GM21390 (cell line): Measurements from ENCODE around the gene AVL9.
"Not testable (repeated sequence)": the region's sequence is repeated elsewhere in the genome, so short reads cannot be mapped to it uniquely, and the experiment has no call there.

Source experiments
- ATAC-seq: cut with Tn5 transposase; IDR thresholded peaks from one replicate; pipeline ENCODE4 v1.9.1; 2021; ENCODE audit not compliant: unreplicated experiment

Gene AVL9

DNA sequence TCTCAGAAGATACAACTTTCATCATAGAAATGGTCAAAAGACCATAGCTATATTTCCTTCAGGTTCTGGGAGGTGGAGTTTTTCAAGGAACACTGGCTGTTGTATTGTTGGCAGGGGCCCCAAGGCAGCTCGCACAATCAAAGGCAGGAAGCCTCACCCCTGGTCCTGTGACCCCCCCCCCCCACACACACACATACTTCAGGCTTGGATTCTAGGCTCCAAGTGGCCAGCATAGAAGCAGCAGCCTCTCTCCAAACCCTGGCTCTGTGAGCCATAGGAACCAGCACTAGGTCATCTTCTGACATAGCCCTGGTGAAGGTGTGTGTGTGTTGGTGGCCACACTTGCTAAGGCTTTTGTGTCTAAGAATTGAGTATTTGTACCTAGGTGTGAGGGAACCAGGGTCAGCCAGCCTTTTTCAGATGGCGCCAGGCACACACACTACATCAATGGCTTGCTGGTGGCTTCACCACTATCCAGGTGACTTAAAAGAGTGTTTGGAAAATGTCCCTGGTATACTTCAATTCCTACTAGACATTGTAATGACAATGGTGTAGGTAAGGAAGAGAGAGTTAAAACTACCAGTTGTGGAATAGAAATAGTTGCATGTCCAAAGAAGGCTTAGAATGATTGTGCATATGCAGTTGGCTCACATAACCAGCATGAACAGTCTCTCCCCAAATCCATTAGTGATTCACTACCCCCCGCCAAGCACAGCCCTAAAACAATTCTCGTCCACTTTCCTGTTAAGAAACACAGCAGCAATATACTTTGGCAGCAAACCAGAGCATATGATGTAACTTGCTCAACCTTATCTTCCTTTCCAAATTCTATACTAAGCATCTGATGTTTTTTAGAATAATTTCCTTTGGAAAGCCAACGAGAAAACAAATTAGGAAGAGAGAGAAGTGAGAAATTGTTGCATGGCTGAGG lies 91.3 kb downstream of the AVL9 start:
- ATAC-seq, result no peak

DNA sequence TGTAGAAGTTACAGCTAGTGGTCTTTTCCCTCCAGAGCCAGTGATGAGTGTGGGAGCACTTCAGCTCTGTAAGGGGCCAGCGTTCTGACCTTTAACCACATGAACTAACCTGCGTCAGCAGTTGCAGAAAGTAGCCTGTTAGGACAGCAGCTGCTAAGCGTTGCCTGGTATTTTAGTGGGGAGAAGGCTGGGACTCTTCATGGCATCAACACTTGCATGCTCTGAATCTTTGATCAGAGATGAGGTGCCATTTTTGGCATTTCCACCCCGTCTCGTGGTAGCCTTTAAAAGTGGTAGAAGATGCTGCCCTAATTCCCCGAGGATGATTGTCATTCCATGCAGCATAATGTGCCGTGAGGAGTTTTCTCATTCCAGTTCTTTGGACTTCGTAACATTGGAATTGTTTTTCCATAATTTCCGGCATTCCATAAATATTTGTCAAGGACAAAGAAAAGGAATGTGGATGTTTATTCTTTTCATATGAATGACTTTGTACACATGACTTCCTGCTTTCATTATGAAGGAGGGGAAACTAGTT lies 92.2 kb downstream of the AVL9 start:
- no peak for ATAC-seq

DNA sequence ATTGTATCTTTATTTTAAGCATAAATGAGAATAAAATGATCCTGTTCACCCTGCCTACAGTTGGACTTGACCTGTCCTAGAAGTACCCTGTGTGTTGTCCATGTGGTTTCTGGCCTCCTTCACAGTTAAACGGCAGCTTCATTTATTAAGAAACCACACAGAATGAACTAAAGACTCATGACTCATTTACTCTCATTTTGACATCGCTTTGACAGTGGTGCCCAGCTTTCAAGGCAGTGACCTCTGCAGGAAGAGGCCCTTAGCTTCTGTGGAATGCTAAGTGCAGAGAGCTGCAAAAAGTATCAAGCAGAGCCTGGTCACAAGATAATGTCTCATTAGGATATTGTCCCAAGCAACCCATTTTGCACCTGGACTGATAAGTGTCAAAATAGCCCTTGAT lies 93.4 kb downstream of the AVL9 start:
- peak; percentile 65 for ATAC-seq

DNA sequence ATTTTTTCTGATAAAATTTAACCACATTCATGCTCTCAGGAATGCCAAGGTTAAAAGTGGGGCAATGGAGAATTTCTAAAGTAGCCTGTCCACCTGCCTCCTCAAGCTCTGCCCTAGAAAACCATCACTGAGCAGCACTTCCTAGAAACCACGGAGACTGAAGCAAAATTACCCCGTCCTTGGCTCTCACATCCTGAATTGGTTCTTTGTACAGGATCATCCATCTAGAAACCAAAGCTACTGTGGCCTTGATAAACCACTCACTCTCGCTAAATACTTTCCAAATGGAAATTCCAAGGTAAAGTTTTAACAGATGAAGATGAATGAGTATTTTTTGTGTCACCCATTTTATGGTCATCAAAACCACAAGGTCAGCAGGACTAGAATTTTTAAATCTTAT lies 96.6 kb downstream of the AVL9 start:
- ATAC-seq, result no peak

DNA sequence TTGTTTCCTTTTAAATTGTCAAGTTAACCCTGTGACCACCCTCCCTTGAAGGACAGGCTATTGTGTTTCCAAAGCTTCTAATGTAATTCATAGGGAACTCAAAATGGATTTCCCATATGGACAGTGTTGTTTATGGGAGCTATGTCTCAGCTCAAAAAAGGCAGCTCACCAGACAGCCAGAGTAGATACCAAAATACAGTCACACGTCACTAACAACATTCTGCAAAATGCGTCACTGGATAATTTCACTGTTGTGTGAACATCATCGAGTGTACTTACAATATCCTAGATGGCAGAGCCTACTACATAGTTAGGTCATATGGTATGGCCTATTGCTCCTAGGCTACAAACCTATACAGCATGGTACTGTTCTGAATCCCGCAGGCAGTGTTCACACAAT lies 97.4 kb downstream of the AVL9 start:
- ATAC-seq, result no peak

DNA sequence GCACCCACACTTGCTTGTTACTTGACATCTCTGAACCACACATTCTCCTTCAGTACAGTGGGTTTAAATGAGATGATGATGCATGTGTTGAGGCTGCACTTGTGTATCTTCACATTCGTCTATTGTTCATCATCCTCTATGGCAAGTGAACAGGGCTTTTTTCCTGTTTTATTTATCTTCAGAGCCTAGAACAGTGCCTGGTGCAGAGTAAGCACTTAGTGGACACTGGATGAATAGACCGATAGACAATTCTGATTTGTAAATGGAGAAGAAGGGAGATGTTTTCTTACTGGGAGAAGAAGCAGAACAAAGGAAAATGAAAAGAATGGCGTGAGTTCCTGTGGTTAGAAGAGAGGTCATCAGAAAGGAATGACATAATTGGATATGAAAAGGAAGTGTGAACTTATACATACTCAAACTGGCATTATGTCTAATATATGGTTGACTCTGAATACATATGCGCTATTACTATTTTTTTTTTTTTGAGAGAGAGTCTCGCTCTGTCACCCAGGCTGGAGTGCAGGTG lies 99.7 kb downstream of the AVL9 start:
- no peak for ATAC-seq

DNA sequence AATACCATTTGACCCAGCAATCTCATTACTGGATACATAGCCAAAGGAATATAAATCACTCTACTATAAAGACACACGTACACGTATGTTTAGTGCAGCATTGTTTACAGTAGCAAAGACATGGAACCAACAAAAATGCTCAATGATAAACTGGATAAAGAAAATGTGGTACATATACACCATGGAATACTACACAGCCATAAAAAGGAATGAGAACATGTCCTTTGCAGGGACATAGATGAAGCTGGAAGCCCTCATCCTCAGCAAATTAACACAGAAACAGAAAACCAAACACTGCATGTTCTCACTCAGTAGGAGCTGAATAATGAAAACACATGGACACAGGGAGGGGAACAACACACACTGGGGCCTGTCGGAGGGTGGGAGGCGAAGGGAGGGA lies 105.9 kb downstream of the AVL9 start:
- not testable (repeated sequence) for ATAC-seq

DNA sequence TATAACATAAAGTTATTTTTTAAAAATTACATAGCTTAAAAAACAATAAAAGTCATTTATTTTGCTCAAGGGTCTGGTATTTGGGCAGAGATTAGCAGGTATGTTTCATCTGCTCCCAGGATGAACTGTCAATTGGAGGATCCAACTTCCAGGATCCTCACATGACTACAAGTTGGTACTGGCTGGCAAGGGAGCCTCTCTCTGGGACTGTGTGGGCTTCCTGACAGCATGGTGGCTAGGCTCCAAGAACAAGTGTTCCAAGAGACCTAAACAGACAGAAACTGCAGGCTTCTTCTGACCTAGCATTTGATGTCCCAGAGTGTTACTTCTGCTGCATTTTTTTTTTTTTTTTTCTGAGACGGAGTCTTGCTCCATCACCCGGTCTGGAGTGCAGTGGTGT lies 107.2 kb downstream of the AVL9 start:
- no peak for ATAC-seq

DNA sequence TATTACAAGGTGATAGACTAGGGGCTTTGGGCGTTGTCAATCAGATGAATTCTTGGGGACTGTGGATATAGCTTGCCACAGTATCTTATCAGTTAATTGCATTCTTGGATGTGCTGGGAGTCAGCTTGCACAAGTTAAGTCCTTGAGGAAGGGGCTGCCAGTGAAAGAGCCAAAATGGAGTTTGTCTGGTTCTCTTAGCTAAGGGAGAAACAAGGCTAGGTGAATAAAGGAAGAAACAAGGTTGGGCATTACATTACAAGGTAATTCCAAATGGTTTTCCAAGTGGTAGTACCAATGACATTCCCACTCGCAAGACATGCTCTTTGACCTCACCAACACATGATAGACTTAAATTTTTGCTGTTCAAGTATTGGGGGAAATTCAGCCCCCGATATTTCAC lies 108.2 kb downstream of the AVL9 start:
- ATAC-seq, result not testable (repeated sequence)

DNA sequence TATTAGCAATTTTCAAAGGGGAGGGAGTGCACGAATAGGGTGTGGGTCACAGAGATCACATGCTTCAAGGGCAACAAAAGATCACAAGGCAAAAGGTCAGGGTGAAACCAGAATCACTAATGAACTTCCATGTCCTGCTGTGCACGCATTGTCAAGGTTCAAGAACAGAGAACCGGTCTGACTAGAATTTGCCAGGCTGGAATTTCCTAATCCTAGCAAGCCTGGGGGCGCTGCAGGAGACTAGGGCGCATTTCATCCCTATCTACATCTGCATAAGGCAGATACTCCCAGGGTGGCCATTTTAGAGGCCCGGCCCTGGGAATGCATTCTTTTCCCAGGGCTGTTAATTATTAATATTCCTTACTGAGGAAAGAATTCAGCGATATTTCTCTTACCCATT lies 108.8 kb downstream of the AVL9 start:
- ATAC-seq, result not testable (repeated sequence)

DNA sequence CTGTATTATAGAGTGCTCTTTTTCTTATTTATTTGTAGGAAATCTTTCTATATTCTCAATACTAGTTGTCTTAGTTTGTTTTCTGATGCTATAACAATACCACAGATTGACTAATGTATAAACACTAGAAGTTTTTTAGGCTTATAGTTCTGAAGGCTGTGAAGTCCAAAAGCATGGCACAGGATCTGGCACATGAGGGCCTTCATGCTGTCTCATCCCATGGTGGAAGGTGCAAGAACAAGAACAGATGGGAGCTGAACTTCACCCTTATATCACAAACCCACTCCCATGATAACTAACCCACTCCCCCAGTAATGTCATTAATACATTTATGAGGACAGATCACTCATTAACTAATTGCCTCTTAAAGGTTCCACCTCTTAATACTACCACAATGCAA lies 109.7 kb downstream of the AVL9 start:
- no peak for ATAC-seq

DNA sequence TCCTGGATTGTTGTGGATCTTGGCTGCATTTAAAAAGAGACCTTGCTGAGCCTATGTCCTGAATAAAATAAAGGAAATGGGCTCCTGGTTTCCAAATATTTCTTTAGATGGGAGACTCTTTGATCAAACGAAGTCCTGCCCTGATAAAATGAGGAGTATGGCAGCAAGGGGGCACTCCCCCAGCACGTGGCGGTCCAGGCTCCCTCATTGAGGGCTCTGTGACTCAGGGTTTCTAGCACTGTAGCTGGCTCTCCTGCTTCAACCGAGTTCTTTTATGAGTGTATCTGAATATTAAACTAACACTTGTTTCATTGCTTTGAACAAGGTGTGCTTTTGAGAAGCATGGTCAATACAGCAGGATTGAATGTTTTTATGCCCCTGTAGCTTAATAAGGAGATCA lies 114.2 kb downstream of the AVL9 start:
- ATAC-seq, result no peak

DNA sequence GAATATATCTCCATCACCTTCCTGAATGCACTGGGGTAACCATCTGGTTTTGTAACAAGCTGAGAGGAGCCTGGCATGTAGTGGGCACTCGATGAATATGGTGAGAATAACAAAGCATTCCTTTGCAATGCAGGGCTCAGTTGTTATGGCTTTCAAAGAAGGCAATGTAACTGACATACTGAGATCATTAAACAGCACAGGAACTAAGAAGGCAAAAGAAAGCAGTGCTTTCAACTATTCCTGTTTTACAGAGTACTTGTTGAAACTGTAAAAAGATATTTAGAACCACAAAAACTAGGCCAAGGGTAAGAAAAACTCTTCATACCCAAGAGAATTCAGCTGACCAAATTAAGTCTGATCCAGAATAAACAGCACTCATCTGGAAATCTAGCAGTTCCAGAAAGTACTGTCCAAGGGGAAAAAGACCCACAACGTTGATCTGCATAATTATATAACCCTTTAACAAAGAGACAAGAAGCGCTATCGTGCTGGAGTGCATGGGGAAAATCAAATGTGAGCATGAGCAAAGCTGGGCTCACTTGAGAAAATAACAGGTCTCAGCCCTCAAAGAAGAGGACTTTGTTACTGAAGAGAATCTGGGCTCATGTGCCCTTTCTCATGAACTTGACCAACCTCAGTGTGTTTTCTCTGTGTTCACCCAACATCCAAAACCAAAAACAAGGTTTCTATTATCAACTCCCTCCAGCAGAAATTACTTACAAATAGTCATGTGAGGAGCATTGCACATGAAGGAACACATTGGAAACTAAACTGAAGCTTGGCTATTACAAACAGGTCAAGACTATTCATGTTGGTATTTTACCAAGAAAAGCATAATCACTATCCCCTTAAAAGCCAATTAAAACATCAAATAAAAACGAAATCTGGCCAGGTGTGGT lies 116.2 kb downstream of the AVL9 start:
- no peak for ATAC-seq

DNA sequence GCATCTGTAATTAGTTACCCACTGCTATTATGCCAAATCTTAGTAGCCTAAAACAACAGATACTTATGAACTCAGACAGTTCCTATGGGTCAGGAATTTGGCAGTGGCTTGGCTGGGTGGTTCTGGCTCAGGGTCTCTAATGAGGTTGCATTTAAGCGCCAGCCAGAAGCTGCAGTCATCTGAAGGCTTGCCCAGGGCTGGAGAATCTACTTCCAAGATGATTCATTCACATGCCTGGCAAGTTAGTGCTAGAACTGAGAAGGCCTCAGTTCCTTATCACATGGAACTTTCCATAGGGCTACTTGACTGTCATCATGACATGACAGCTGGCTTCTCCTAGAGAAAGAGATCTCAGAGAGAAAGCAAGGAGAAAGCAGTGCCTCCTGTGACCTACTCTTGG lies 121.3 kb downstream of the AVL9 start:
- ATAC-seq, result no peak

DNA sequence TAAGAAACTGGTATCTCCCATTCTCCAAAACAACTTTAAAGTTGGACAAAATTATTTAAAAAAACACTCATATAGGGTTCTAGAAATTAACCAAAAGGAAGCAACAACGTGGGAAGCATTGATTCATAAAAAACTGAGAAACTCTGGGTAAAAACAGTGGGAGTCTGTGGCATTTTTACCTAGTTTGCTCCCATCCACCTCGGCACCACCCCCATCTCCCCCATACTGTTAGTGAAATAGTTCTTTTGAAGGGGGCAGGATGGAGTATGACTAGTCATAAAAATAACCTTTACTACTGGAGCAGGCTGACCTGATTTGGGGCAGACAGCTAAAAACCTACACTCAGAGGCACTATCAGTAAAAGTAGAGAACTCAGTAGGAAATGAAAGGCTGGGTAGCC lies 123.2 kb downstream of the AVL9 start:
- no peak for ATAC-seq

DNA sequence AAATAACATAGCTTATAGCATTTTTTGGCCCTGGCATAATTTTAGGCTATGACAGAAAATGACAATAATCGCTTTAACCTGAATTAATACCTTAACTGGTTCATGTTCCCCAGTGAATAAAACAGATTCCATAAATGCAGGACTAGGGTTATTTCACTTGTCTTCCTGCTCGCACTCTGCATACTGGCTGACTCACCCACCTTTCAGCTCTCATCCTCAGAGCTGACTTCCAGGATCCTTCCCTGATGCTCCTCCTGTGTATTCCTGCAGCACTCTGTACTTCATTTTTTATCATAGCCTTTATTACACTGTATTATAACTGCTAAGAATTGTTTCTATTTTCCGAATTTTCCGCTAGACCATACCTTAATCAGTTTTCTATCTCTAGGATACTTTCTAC lies 123.7 kb downstream of the AVL9 start:
- ATAC-seq, result no peak

DNA sequence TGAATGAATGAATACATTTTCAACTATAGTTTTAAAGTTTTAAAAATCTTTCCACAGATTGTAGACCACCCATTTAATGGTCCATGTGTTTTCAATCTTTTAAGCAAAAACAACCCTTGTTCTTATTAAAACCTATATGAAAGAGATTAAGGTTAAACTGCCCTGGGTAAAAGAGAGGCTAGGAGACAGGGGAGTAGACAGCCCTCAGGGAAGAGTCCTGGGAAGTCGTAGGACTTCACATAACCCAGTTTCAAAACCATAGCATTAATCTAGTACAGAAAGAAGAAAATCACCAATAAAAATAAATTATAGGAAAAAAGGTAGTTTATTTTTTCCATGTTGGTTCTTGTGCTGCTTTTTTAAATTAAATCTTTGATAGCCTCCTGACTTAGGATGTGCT lies 124.1 kb downstream of the AVL9 start:
- not testable (repeated sequence) for ATAC-seq

DNA sequence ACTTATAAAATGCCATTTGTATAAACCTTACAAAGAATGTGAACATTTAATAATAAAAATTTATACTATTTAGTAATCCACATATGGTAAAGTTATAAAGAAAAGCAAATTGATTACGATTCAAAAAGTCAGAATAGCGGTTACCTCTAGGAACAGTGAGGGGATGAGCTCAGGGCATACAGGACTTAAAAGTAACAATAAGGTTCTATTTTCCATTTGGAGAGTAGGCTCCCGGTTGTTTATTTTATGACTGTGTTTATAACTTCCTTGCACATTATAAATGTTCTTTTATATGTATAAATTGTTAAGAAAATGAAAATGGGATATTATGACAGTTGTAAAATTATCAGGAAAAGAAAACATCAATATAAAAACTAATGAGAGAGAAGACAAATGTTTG lies 135.7 kb downstream of the AVL9 start:
- ATAC-seq, result no peak

DNA sequence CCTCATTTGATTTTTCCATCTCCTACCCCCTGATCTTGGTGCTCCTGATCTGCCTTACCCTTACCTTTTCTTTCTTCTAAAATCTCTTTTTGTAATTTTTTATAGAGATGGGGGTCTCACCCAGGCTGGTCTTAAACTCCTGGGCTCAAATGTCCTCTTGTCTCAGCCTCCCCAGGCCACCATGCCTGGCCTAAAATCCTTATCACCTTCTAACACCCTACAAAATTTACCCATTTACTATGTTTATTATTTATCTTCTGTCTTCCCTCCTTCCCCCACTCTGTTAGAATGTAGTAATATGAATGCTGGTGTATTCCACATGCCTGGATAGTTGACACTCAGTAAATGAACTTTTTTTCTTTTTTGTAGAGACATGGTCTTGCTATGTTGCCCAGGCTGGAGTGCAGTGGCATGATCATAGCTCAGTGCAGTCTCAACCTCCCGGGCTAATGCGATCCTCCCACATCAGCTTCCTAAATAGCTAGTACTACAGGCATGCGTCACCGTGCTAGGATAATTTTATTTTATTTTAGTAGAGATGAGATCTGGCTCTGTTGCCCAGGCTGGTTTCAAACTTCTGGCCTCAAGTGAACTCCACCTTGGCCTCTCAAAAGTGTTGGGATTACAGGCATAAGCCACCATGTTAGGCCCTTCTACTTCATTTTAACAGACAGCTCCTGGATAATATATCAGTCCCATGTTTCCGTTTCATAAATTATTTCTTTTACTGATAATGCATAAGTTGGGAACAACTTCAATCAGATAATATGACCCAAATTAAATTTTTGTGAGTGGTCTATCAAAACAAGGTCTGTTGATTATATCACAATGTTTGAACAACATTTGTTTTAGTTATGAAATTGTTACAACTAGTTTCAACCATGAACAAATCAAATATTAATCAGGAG lies 136.6 kb downstream of the AVL9 start:
- not testable (repeated sequence) for ATAC-seq

DNA sequence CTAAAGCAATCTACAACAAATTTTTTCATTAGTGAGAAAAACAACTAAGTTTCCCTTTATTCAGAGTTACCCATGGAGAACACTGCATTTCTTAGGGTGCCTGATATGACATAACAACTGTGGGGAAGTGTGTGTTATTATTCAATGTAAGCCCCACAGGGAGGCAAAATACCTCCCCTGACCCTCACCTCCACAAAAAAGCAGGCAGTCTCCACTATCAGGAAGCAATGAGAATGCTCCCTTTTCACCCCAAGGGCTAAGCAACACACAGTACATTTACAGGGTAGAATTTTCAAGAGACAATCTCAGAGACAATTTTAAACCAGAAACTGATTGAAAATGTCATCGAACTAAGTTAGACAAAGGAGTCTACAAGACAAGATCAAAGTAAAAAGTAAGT lies 138.2 kb downstream of the AVL9 start:
- not testable (repeated sequence) for ATAC-seq
